Ovary (tissue), 3 donors: Measurements from ENCODE around the gene FNBP1L.
"Not testable (repeated sequence)": the region's sequence is repeated elsewhere in the genome, so short reads cannot be mapped to it uniquely, and the experiment has no call there.

Experiments used
- EP300 ChIP-seq: sonication (generic); formaldehyde crosslinking; IDR thresholded peaks from one replicate; pipeline ENCODE4 v1.6.1; 2017; ENCODE audit warnings: antibody characterized with exemption
- POLR2A ChIP-seq: fragments of 450-650 bp; IDR thresholded peaks from one replicate; pipeline ENCODE4 v1.6.1; 2017; ENCODE audit warnings: antibody characterized with exemption, mild to moderate bottlenecking, moderate library complexity
- TF ChIP-seq, protein P1 (sequence below), 3 donors: fragments of 450-650 bp in 2 of 3; fragments of 200-600 bp in 1 of 3; IDR thresholded peaks; one replicate each; pipeline versions ENCODE4 v1.5.1 to v1.8.0; 2016 to 2022; ENCODE audit warnings: antibody characterized with exemption in 3 of 3, mild to moderate bottlenecking in 1 of 3
- donor health status: DM: no; HTN: no; CAD: no.

GRCh38 chr1:93481899-93482298, 34.0 kb downstream of the FNBP1L start:
- TF ChIP-seq, protein P1, sequence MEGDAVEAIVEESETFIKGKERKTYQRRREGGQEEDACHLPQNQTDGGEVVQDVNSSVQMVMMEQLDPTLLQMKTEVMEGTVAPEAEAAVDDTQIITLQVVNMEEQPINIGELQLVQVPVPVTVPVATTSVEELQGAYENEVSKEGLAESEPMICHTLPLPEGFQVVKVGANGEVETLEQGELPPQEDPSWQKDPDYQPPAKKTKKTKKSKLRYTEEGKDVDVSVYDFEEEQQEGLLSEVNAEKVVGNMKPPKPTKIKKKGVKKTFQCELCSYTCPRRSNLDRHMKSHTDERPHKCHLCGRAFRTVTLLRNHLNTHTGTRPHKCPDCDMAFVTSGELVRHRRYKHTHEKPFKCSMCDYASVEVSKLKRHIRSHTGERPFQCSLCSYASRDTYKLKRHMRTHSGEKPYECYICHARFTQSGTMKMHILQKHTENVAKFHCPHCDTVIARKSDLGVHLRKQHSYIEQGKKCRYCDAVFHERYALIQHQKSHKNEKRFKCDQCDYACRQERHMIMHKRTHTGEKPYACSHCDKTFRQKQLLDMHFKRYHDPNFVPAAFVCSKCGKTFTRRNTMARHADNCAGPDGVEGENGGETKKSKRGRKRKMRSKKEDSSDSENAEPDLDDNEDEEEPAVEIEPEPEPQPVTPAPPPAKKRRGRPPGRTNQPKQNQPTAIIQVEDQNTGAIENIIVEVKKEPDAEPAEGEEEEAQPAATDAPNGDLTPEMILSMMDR (IDR thresholded peaks at IDR 0.05) = not testable (repeated sequence)
- TF ChIP-seq POLR2A, EP300: not testable (repeated sequence)
